Measurements from ENCODE around the gene RNU1-4. TPM values are rescaled to one million over a fixed set of nuclear protein-coding genes. Genes with fewer than 3 reads are reported as not detected.
A peak's percentile ranks its signal among the peaks of the same experiment; 100 is the strongest.
"Not testable (repeated sequence)": the region's sequence is repeated elsewhere in the genome, so short reads cannot be mapped to it uniquely, and the experiment has no call there.

RNU1-4 gene
- total RNA-seq, 2 donors from 2014 or later = 12,584 to 18,986 TPM

DNA sequence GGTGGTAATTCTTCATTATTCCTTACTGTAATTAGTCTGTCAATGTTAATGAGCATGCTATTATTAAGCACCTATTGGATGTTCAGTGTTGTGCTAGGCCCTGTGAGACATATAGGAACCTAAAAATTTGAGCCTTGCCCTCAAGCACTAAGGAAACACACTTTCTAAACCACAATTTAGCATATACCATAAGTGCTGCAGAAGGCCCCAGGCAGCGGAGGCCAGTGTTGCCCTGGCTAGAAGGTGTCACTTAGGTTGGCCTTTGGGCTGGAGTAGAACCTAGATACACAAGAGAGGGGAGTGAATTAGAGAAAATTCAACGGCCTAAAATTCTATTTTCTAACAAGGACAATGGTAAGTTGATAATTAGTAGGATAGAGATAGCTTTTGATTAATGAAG, 44.6 kb downstream of the RNU1-4 start:
- intact Hi-C loops (cut with DNase I); DNase-seq (ENCODE audit: low spot score): not testable (repeated sequence)

DNA sequence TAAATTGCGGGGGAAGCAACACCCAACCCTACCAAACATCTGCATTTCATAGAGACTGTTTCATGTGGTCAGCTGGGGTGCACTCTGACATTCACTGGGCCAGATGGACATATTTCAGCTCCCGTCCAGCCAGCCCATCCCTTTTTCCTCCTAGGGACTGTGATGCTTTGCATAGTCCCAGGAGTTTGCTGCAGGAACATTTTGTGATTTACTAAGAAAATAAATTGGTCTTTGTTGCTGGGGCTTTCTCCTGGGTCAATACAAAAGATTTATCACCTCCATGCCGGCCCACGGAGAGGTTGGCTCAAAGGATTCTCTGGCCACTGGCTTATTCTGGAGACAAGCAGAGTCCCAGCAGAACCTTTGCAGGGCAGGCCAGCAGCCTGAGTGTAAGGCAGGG, 46.0 kb downstream of the RNU1-4 start:
- intact Hi-C loops (cut with DNase I) = not testable (repeated sequence)
- DNase-seq (ENCODE audit: low spot score) = peak; percentile 85

DNA sequence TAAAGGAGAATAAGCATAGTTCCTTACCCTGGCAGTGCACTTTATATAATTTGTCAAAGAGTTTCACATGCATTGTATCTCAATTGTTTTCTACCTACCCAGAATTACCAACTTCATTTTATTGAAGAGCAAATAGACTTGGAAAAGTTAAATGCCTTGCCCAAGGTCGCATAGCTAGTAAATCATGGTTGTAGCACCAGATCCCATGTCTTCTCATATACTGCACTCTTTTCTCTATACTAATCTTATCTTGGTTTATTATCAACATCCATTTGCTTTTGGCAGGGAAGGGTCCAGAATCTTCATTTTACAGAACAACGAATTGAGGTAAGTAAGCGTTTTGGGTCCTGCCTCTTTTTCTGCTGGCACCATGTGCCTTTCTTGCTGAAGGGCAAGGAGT, 46.9 kb downstream of the RNU1-4 start:
- intact Hi-C loops (cut with DNase I); DNase-seq (ENCODE audit: low spot score): not testable (repeated sequence)

DNA sequence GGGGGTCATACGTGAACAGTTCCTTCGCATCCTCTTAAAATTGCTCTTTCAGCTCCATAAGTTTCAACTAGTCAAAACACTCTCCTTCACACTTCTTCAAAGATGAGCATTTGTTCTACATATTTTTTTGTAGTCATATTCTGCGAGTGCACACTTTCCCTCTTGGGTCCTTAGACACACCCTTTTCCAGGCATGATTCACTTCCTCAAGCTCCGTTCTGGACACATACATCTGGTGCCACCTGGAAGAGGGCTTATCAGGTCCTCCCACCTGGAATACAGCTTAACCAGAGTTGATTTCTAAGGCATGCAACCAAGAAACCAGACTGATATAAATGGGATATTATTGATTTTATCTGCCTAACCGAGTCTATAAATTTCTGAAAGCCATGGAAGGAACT, 47.4 kb downstream of the RNU1-4 start:
- DNase-seq (ENCODE audit: low spot score); intact Hi-C loops (cut with DNase I): not testable (repeated sequence)

Other genes starting within 250 kb of the RNU1-4 start
- gene RNU1-1, start 226.2 kb upstream of the RNU1-4 start, total RNA-seq = over 10,000 TPM; 12,584 to 18,986 TPM
- 10 to 100 TPM; 28.9 to 63.0 TPM for gene NBPF1, start 127.0 kb upstream of the RNU1-4 start, total RNA-seq
- gene RNU1-3, start 73.6 kb upstream of the RNU1-4 start, total RNA-seq = over 10,000 TPM; 12,584 to 18,986 TPM
- over 10,000 TPM; 12,584 to 18,986 TPM for gene RNU1-2, start 155.5 kb downstream of the RNU1-4 start, total RNA-seq
- gene CROCC, start 181.4 kb downstream of the RNU1-4 start, total RNA-seq = 10 to 100 TPM; 12.6 to 21.6 TPM
- gene MFAP2, start 240.1 kb downstream of the RNU1-4 start, total RNA-seq = 10 to 100 TPM; 39.0 to 52.1 TPM

Measured in posterior vena cava (tissue), 2 donors.